ENCODE measurements around the gene KRT8.

GRCh38 chr12:52917800-52918199, 12.9 kb upstream of the KRT8 start:
- TF ChIP-seq YY1 (IDR thresholded peaks at IDR 0.05; ENCODE audit: insufficient read depth, insufficient read length) (no peak), SUZ12 (IDR thresholded peaks at IDR 0.05; ENCODE audit: extremely low read depth, insufficient read depth, insufficient read length) (no peak)
